Heart right ventricle (tissue), 16 donors: ENCODE measurements around the gene TBC1D2. TPM values are rescaled to one million over a fixed set of nuclear protein-coding genes. Genes with fewer than 3 reads are reported as not detected.

ENCODE experiments used
- ATAC-seq, 8 donors: fragments of 200-7000 bp; cut with Tn5 transposase; one replicate each; pipeline ENCODE4 v1.9.1; 2020; ENCODE audit warnings: mild to moderate bottlenecking in 8 of 8, moderate library complexity in 8 of 8, moderate number of reproducible peaks in 1 of 8
- DNase-seq, 2 donors: peaks; one replicate each; pipeline ENCODE4 v3.0.0-alpha.2; 2020
- H3K27ac ChIP-seq, 10 donors: fragments of 200-600 bp; sonication (generic) in 2 of 10; one replicate each; pipeline versions ENCODE4 v1.5.0 to v1.8.0; 2020 to 2022; ENCODE audit warnings: mild to moderate bottlenecking in 3 of 10
- H3K27me3 ChIP-seq, 7 donors: fragments of 200-600 bp; one replicate each; pipeline ENCODE4 v1.8.0; 2021 to 2022; ENCODE audit warnings: mild to moderate bottlenecking in 2 of 7
- H3K36me3 ChIP-seq, 9 donors: fragments of 200-600 bp; sonication (generic) in 1 of 9; one replicate each; pipeline versions ENCODE4 v1.5.0 to v1.8.0; 2020 to 2022; ENCODE audit warnings: mild to moderate bottlenecking in 2 of 9
- H3K4me1 ChIP-seq, 9 donors: fragments of 200-600 bp; sonication (generic) in 1 of 9; one replicate each; pipeline versions ENCODE4 v1.5.0 to v1.8.0; 2020 to 2022; ENCODE audit warnings: mild to moderate bottlenecking in 4 of 9
- H3K4me3 ChIP-seq, 10 donors: fragments of 200-600 bp; sonication (generic) in 2 of 10; one replicate each; pipeline versions ENCODE4 v1.5.0 to v1.8.0; 2020 to 2022; ENCODE audit warnings: mild to moderate bottlenecking in 7 of 10, moderate library complexity in 2 of 10
- H3K9me3 ChIP-seq, 11 donors: fragments of 200-600 bp in 10 of 11; sonication (generic) in 2 of 11; one replicate each; pipeline versions ENCODE4 v1.5.0 to v1.8.0; 2013 to 2022; ENCODE audit warnings: mild to moderate bottlenecking in 2 of 11, control low read depth in 1 of 11, moderate library complexity in 1 of 11
- WGBS, 2 donors: extraction: QIAGEN DNeasy Blood & Tissue Kit; methylation state at CpG; one replicate each; pipeline ENCODE4 v1.1.7; 2013; ENCODE audit warnings: inconsistent platforms in 1 of 2; 5-methylcytosine and 5-hydroxymethylcytosine counted together
- intact Hi-C, 10 donors: fragments of 100-400 bp; cut with DNase I; formaldehyde crosslinking; loops; one replicate each; pipeline versions ENCODE4 v1.11.1 to v1.14.2; 2022
- polyA plus RNA-seq, 2 donors: library from polyadenylated mRNA; stranded (reverse); fragments of 200-250 nt; gene quantifications; one replicate each; pipeline ENCODE4 v1.2.3, GENCODE V29; 2013
- total RNA-seq, 10 donors: library from RNA; stranded (reverse); fragmentation: NEBNext Ultra II Directional in 3 of 10; extraction: Animal tissue kit (Norgen Biotek cat#: 25700) in 3 of 10; gene quantifications; one replicate each; pipeline versions ENCODE4 v1.2.1 to v1.2.4, GENCODE V29; 2021 to 2023
- TF ChIP-seq, protein P1 (sequence below), 9 donors: fragments of 200-600 bp; sonication (generic) in 2 of 9; IDR thresholded peaks; one replicate each; pipeline versions ENCODE4 v1.5.0 to v1.8.0; 2021 to 2022; ENCODE audit warnings: antibody characterized with exemption in 9 of 9, mild to moderate bottlenecking in 5 of 9, moderate library complexity in 1 of 9
- donor health status: Arrhythmogenic right ventricular cardiomyopathy.
- donor health status: ischemic (EF 13 %, LVEDD 7.1; RV severe dilation, severe dysfunction).
- donor health status: healthy with polysubstance abuse.
- donor health status: DM: no; HTN: yes; CAD: no.
- donor health status: DM: no; HTN: no; CAD: no.
- donor health status: ischemic (EF 25% LVEDD 6.9; RV normal size, moderate dysfunction).
- donor health status: ischemic (EF 25% LVEDD 5.7; RV mildly dilated, moderate dysfunction).
- donor health status: healthy.
- donor health status: DM: yes; HTN: yes; CAD: no.
- donor health status: Ischemic cardiomyopathy.
- donor health status: ischemic (EF 35%, LVEDD 5.7; RV mildly dilated, moderate dysfunction).
- donor health status: nonischemic (EF 11% LVEDD 7.7; RV severe dilation, severe dysfunction).
- donor health status: DM: yes; HTN: yes; CAD: no.
- donor health status: PGD.
- donor health status: ischemic (EF 29% LVEDD 5.4; RV normal size, mild dysfunction).
- donor health status: nonischemic (EF 23%, LVEDD 6.1; RV moderate dilation, normal function).

The TBC1D2 gene
- total and polyA plus RNA-seq, 12 donors: 0.49 to 4.3 (median 1.9) TPM

GRCh38 chr9:98247831-98248657 is 7.4 kb downstream of the TBC1D2 start:
- H3K36me3 ChIP-seq: peaks cover 0 to 10% (median 0%) of the 10 kb centered on the region in 9 donors
- DNase-seq (no peak), ATAC-seq (no peak)
- no peaks in the 10 kb centered on the region for H3K9me3 ChIP-seq
- H3K4me1 ChIP-seq: peaks cover 0 to 71% (median 13%) of the 10 kb centered on the region in 9 donors
- H3K27me3 ChIP-seq: no peaks in the 10 kb centered on the region
- H3K4me3 ChIP-seq: peak overlapping the region in 1 of 10 donors; percentile 7
- TF ChIP-seq, protein P1, sequence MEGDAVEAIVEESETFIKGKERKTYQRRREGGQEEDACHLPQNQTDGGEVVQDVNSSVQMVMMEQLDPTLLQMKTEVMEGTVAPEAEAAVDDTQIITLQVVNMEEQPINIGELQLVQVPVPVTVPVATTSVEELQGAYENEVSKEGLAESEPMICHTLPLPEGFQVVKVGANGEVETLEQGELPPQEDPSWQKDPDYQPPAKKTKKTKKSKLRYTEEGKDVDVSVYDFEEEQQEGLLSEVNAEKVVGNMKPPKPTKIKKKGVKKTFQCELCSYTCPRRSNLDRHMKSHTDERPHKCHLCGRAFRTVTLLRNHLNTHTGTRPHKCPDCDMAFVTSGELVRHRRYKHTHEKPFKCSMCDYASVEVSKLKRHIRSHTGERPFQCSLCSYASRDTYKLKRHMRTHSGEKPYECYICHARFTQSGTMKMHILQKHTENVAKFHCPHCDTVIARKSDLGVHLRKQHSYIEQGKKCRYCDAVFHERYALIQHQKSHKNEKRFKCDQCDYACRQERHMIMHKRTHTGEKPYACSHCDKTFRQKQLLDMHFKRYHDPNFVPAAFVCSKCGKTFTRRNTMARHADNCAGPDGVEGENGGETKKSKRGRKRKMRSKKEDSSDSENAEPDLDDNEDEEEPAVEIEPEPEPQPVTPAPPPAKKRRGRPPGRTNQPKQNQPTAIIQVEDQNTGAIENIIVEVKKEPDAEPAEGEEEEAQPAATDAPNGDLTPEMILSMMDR (IDR thresholded peaks at IDR 0.05): no peak
- 82 to 88% methylated on average over 8 of the region's 8 CpGs for WGBS, 2 donors
- H3K27ac ChIP-seq: peak overlapping the region in 8 of 10 donors; percentile 3 to 85 (median 62)
- intact Hi-C loops: no loop called here

DNA sequence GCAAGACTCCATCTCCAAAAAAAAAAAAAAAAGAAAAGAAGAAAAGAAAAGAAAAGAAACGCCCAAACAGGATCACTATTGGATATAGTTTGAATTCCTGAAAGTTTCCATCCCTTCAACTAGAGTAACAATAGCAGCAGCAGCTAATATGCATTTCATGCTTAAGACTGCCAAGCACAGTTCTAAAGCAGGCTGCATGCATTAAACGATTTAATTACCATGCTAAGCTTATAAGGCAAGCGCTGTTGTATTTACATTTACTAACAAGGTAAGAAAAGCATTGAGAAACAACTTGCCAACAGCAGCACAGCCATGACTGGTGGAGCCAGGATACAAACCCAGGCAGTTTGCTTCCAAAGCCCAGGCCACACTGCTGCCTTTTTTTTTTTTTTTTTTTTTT is 13.0 kb downstream of the TBC1D2 start:
- peaks cover 0 to 26% (median 0%) of the 10 kb centered on the region in 9 donors for H3K36me3 ChIP-seq
- H3K27me3 ChIP-seq: no peaks in the 10 kb centered on the region
- H3K27ac ChIP-seq: peak overlapping the region in 1 of 10 donors; percentile 10
- H3K4me3 ChIP-seq: no peak overlapping the region
- 88 to 89% methylated on average over 3 of the region's 3 CpGs for WGBS, 2 donors
- intact Hi-C loops: no loop called here
- TF ChIP-seq, protein P1 (IDR thresholded peaks at IDR 0.05): no peak
- H3K4me1 ChIP-seq: peaks cover 0 to 41% (median 0%) of the 10 kb centered on the region in 9 donors
- DNase-seq: no peak
- no peak for ATAC-seq
- H3K9me3 ChIP-seq: no peaks in the 10 kb centered on the region

- ATAC-seq: no peak
- H3K9me3 ChIP-seq: no peaks in the 10 kb centered on the region
- H3K27ac ChIP-seq: peak overlapping the region in 1 of 10 donors; percentile 72
- DNase-seq: no peak
- TF ChIP-seq, protein P1 (IDR thresholded peaks at IDR 0.05): no peak
- no peaks in the 10 kb centered on the region for H3K27me3 ChIP-seq
- no peak overlapping the region for H3K4me3 ChIP-seq
- peaks cover 0 to 42% (median 0%) of the 10 kb centered on the region in 9 donors for H3K4me1 ChIP-seq
- 86 to 87% methylated on average over 8 of the region's 8 CpGs for WGBS, 2 donors
- peaks cover 0 to 26% (median 0%) of the 10 kb centered on the region in 9 donors for H3K36me3 ChIP-seq
- intact Hi-C loops: no loop called here
These were observed 13.8 kb downstream of the TBC1D2 start for GRCh38 chr9:98241357-98242300.

GRCh38 chr9:98240475-98240874 is 15.0 kb downstream of the TBC1D2 start:
- ATAC-seq (no peak), DNase-seq (no peak)
- WGBS, 2 donors: 91 to 94% methylated on average over 3 of the region's 3 CpGs
- Histone ChIP-seq H3K9me3 (no peaks in the 10 kb centered on the region), H3K36me3 (peaks cover 0 to 32% (median 0%) of the 10 kb centered on the region in 9 donors), H3K4me3 (no peak overlapping the region), H3K4me1 (peaks cover 0 to 39% (median 0%) of the 10 kb centered on the region in 9 donors), H3K27me3 (no peaks in the 10 kb centered on the region), H3K27ac (peak overlapping the region in 1 of 10 donors; percentile 72)
- TF ChIP-seq, protein P1 (IDR thresholded peaks at IDR 0.05): no peak
- intact Hi-C loops: no loop called here
